Stimulated activated CD8-positive, alpha-beta memory T cell treated with anti-CD3 and anti-CD28 coated beads, Interleukin-4, amount 100 ng/mL, for 24 hours (primary cell): ENCODE measurements around the gene PFDN6.
"Not testable (repeated sequence)": the region's sequence is repeated elsewhere in the genome, so short reads cannot be mapped to it uniquely, and the experiment has no call there.

Experiments
- DNase-seq: peaks from one replicate; pipeline ENCODE4 v3.0.0-alpha.2; 2020; ENCODE audit warnings: low read depth

Gene PFDN6

DNA sequence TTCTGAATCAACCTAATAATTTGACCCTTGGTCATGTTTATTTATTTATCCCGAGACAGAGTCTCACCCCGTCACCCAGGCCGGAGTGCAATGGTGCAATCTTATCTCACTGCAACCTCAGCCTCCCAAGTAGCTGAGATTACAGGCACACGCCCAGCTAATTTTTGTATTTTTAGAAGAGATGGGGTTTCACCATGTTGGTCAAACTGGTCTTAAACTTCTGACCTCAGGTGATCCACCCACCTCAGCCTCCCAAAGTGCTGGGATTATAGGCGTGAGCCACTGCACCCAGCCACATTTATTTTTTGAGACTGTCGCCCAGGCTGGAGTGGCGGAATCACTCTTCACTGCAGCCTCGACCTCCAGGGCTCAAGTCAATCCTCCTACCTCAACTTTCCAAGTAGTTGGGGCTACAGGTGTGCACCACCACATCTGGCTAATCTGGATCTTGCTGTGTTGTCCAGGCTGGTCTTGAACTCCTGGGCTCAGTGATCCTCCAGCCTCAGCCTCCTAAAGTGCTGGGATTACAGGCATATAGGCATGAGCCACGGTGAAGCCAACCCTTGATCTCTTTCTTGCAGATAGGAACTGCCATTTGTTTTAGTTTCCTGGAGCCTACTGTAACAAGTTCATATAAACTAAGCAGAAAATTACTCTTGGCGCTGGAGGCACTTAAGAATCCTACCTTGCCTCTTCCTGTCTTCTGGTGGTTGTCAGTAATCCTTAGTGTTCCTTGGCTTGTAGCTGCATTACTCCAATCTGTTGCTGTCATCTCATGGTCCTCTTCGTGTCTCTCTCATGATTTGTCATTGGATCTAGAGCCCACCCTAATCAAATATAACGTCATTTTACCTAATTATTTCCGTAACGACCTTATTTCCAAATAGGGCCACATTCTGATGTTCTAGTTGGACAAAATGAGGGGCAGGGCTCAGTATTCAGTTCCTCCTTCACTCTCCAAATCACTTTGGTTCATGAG is 15.2 kb upstream of the PFDN6 start:
- no peak for DNase-seq

DNA sequence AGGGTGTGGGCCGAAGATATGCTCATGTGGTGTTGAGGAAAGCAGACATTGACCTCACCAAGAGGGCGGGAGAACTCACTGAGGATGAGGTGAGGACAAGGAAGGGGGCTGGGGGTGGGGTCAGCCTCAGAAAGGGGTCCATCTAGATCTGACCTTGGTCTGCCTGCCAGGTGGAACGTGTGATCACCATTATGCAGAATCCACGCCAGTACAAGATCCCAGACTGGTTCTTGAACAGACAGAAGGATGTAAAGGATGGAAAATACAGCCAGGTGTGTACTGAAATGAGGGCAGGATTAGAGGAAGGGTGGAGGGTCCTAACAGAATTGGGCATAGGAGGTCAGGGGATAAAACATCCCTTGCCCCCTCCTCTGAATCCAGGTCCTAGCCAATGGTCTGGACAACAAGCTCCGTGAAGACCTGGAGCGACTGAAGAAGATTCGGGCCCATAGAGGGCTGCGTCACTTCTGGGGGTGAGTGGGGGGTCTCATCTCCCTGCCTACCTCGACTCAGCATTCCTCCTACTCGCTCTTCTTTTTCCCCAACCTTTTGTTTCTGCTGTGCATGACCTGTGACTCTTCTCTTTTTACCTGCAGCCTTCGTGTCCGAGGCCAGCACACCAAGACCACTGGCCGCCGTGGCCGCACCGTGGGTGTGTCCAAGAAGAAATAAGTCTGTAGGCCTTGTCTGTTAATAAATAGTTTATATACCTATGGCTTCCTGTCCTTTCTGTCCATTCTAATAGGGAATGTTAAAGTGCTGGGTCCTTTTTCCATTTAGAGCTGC is 13.4 kb upstream of the PFDN6 start:
- DNase-seq, result not testable (repeated sequence)

GRCh38 chr6:33276581-33276863 is 12.9 kb upstream of the PFDN6 start:
- no peak for DNase-seq

DNA sequence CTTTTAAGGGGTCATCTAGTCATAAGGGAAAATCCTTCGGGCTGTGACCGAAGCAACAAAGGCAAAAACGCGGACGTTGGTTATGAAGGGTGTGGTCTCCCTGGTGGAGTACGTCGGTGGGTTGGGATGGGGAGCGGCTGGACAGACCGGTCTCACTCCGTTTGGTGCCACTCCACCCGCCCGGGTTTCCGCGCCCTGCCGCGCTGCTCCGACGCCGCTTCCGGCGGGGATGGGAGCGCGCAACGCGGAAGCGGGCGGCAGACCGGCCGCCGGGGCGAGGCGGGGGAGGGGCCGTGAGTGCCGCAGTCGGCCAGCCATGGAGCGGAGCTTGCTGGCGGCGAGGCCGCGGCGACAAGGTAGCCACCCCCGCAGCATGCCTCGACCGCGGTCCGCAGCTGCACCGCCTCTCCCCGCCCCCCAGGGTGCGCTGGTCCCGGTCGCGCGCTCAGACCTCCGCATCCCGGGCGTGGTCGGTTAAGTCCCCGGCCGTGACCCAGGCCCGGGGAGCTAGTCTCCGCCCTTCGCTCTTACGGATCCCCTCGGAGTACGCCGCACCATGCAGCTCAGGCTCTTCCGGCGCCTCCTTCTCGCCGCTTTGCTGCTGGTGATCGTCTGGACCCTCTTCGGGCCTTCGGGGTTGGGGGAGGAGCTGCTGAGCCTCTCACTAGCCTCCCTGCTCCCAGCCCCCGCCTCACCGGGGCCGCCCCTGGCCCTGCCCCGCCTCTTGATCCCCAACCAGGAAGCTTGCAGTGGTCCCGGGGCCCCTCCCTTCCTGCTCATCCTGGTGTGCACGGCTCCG is 12.3 kb upstream of the PFDN6 start, which contains the start of gene B3GALT4:
Gene B3GALT4 (plus strand): TSS at position 260 of the 799 bp plus-strand sequence. CDS start 297 bp downstream, at position 557.
- peak; percentile 72 for DNase-seq

DNA sequence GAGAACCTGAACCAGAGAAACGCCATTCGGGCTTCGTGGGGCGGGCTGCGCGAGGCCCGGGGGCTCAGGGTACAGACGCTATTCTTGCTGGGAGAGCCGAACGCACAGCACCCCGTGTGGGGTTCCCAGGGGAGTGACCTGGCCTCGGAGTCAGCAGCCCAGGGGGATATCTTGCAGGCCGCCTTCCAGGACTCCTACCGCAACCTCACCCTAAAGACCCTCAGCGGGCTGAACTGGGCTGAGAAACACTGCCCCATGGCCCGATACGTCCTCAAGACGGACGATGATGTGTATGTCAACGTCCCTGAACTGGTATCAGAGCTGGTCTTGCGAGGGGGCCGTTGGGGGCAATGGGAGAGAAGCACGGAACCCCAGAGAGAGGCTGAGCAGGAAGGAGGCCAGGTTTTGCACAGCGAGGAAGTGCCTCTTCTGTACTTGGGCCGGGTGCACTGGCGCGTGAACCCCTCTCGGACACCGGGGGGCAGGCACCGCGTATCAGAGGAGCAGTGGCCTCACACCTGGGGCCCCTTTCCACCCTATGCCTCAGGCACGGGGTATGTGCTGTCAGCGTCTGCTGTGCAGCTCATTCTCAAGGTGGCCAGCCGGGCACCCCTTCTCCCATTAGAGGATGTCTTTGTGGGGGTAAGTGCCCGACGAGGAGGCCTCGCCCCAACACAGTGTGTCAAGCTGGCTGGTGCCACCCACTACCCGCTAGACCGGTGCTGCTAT is 11.6 kb upstream of the PFDN6 start:
- no peak for DNase-seq

GRCh38 chr6:33278392-33278741 is 11.0 kb upstream of the PFDN6 start:
- no peak for DNase-seq

GRCh38 chr6:33278810-33279209 is 10.6 kb upstream of the PFDN6 start:
- no peak for DNase-seq

DNA sequence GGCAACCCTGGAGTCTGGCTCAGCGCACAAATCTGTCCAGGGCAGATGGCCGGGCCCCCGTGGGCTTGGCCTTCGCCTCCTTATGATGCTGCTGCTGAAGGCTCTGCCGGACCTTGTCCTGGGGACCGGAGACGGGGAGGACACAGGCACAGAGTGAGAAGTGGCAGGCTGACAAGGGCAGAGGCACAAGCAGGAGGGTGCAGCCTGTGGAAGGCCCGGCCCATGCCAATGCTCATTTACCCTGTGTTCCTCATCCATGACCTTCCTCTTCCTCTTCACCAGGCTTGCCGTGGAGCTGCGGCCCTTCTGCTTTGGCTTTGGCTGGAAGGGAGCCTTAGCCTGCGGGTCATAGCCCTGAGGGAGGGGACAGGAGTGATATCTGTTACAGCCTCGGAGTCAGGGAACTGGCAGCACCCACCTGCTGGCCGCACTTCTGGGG is 10.1 kb upstream of the PFDN6 start:
- no peak for DNase-seq

- no peak for DNase-seq
Observed at GRCh38 chr6:33279971-33280511, 9.4 kb upstream of the PFDN6 start.

GRCh38 chr6:33280539-33280938 is 8.9 kb upstream of the PFDN6 start:
- no peak for DNase-seq

- DNase-seq, result not testable (repeated sequence)
Observed at GRCh38 chr6:33285214-33285613, 4.2 kb upstream of the PFDN6 start.

GRCh38 chr6:33286946-33287914 is 2.2 kb upstream of the PFDN6 start:
- no peak for DNase-seq

DNA sequence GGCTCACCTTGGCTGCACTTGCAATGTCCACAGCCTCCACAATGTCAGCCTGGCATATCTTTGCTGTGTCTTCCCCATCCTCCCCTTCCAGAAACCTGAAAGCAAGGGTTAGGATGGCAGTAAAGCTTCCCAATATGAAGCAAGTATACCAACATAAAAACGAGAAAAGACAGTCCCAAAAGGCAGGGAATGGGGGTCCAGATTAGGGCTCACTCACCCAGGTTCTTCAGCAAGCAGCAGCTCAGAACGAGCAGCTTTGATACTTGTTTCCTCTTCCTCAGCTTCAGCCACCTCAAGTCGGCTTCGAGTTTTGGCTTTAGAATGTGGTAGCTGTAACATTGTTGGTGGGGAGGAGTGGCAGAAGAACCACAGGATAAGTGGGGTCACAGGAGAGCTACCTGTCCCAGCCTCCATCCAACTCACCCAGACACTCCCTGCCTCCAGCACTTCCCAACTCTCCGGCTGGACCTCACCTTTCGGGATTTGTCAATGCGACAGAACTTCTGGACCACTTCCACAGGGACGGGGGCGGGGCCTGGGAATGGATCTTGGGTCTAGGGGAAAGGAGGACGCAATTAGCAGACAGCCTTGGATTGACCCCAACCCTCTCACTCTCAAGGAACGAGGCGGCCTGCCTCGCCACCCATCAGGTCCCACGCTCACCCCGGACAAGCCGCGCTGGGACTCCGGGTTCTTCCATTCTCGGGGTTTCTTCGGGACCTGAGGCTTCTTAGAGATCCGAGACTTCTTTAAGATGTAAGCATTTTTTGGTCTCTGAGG is 1.1 kb upstream of the PFDN6 start:
- DNase-seq, result no peak

GRCh38 chr6:33289784-33290315 is 449 bp downstream of the PFDN6 start:
- no peak for DNase-seq

DNA sequence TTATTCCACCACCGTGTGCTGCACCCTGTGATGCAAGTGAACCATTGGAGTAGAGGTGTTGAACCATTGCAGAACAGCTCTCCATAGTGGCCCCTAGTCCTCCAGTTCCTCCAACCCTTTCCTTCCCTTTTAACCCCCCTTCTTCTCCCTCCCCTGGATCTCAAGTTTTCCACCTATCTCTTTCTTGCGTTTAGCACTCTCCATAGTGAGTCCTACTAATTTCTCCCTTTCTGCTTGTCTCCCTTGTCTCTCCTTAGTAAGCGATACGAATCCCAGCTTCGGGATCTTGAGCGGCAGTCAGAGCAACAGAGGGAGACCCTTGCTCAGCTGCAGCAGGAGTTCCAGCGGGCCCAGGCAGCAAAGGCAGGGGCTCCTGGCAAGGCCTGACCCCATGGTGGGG is 1.1 kb downstream of the PFDN6 start:
- no peak for DNase-seq

GRCh38 chr6:33292996-33293682 is 3.7 kb downstream of the PFDN6 start:
- no peak for DNase-seq

DNA sequence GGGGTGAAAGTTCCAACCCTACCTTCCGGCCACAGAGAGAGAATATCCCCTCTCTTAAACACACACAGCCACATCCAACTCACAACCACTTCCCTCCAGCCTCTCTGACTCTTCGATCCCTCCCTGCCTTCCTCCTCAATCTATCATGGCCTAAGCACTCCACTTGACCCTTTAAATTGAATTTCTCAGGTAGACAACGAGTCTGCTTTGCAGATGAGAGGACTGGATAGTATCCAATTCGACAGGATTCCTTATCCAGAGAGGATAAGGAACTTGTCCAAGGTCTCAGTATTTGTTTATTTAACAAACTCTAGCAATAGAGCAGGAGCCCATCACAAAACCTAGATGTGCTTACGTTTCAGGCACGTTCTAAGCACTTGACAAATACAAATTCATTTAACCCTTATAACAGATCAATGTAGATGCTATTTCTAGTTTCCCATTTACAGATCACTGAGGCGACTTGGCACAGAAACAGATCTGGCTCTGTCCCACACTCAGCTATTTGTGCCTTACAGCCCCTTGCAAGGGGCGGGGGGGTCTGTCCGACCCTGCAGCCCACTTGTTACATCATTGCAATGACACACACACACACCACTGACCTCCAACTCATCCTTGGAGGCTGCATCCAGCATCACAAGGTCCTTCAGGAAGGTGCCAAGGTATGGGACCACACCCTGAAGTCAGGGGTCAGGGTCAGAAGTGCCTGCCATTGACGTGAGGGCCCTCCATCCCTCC is 4.9 kb downstream of the PFDN6 start:
- DNase-seq, result no peak
